ENCODE results near the gene ADAM19.

- no peak for TF ChIP-seq CTCF (IDR thresholded peaks at IDR 0.05)
- no peak for TF ChIP-seq POLR2A (IDR thresholded peaks at IDR 0.05)
Measured at GRCh38 chr5:157509093-157509492, 66.5 kb downstream of the ADAM19 start.

All from body of pancreas (tissue), 4 donors.